Type B pancreatic cell (in vitro differentiated cells): ENCODE data around the gene AGPS. TPM values are rescaled to one million over a fixed set of nuclear protein-coding genes. Genes with fewer than 3 reads are reported as not detected.

Experiments used
- DNase-seq: peaks from one replicate; pipeline ENCODE4 v3.0.0; 2021; ENCODE audit warnings: mixed read lengths; ENCODE audit not compliant: unreplicated experiment; ENCODE audit errors: extremely low spot score
- H3K27ac Mint-ChIP-seq: 2 replicates; pipeline ENCODE4 v1.8.0; 2021; ENCODE audit warnings: mild to moderate bottlenecking, mixed read lengths
- H3K27me3 Mint-ChIP-seq: 2 replicates; pipeline ENCODE4 v1.8.0; 2021; ENCODE audit warnings: mixed read lengths
- H3K36me3 Mint-ChIP-seq: 2 replicates; pipeline ENCODE4 v1.8.0; 2021; ENCODE audit warnings: mixed read lengths
- H3K4me1 Mint-ChIP-seq: one replicate; pipeline ENCODE4 v1.8.0; 2021; ENCODE audit warnings: mixed read lengths; ENCODE audit not compliant: unreplicated experiment
- H3K4me3 Mint-ChIP-seq: 2 replicates; pipeline ENCODE4 v1.8.0; 2021; ENCODE audit warnings: mild to moderate bottlenecking, mixed read lengths
- H3K9me3 Mint-ChIP-seq: 2 replicates; pipeline ENCODE4 v1.8.0; 2021; ENCODE audit warnings: mixed read lengths
- total RNA-seq: library from RNA; stranded (reverse); gene quantifications from 2 replicates; pipeline ENCODE4 v1.2.1, GENCODE V29; 2021; ENCODE audit warnings: low replicate concordance
- TF ChIP-seq, protein P1 (sequence below): fragments of 200-600 bp; sonication (generic); conservative IDR thresholded peaks from 2 replicates; pipeline ENCODE4 v1.5.0; 2021; ENCODE audit warnings: antibody characterized with exemption, mild to moderate bottlenecking

The AGPS gene
- total RNA-seq, 1 donor from 2014 or later, result 52.1 TPM

DNA sequence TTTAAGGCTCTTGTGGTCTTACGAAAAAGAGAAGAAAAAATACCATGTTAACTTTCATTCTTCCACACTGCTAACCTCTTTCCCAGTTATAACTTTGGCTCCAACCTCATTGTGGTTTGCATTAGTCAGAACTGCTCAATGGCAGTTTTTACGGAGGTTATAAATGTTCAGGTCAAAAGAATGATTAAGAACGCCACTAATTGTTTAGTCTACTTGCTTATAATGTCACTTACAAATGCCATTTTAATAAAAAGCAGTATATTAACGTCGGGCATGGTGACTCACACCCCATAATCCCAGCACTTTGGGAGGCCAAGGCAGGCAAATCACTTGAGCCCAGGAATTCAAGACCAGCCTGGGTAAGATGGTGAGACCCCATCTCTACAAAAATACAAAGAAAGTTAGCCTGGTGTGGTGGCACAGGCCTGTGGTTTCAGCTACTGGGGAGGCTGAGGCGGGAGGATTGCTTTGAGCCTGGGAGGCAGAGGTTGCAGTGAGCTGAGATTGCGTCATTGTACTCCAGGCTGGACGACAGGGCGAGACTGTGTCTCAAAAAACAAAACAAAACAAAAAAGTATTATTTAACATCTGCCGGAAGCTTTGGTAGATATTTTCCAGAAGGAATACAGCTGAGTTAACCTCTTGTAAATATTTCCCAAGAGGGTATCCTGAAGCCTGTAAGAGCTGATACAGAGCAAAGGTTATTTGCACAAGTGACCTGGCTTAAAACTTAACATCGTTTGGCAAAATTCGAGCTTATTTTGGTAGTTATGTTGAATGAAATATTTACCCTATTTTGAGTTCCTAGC, 5.1 kb downstream of the AGPS start:
- H3K36me3 Mint-ChIP-seq, result peaks cover 13% of the 10 kb centered on the region
- TF ChIP-seq, protein P1, sequence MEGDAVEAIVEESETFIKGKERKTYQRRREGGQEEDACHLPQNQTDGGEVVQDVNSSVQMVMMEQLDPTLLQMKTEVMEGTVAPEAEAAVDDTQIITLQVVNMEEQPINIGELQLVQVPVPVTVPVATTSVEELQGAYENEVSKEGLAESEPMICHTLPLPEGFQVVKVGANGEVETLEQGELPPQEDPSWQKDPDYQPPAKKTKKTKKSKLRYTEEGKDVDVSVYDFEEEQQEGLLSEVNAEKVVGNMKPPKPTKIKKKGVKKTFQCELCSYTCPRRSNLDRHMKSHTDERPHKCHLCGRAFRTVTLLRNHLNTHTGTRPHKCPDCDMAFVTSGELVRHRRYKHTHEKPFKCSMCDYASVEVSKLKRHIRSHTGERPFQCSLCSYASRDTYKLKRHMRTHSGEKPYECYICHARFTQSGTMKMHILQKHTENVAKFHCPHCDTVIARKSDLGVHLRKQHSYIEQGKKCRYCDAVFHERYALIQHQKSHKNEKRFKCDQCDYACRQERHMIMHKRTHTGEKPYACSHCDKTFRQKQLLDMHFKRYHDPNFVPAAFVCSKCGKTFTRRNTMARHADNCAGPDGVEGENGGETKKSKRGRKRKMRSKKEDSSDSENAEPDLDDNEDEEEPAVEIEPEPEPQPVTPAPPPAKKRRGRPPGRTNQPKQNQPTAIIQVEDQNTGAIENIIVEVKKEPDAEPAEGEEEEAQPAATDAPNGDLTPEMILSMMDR, result no peak
- H3K27ac Mint-ChIP-seq, result no peak overlapping the region
- H3K4me1 Mint-ChIP-seq, result peaks cover 48% of the 10 kb centered on the region
- H3K9me3 Mint-ChIP-seq, result no peaks in the 10 kb centered on the region
- no peak for DNase-seq
- no peaks in the 10 kb centered on the region for H3K27me3 Mint-ChIP-seq
- H3K4me3 Mint-ChIP-seq, result no peak overlapping the region

DNA sequence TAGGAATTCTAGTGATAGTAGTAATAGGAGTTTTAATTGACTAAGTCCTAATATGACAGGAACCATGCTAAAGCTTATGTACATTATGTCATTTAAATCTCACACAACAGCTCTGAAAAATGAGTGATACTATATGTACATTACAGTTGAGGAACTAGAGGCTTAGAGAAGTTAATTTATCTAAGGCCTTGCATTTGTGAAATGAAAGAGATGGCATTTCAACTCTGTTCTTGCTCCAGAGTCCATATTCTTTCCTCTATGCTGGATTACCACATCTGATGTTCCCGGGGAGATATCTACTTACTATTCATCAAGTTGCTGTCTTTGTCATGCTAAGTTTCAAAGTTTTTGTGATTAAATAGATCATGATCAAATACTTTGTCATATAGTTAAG, 5.7 kb downstream of the AGPS start:
- Mint-ChIP-seq H3K36me3 (peaks cover 13% of the 10 kb centered on the region), H3K27me3 (no peaks in the 10 kb centered on the region), H3K4me1 (peaks cover 42% of the 10 kb centered on the region), H3K27ac (no peak overlapping the region), H3K9me3 (no peaks in the 10 kb centered on the region), H3K4me3 (no peak overlapping the region)
- DNase-seq, result no peak
- TF ChIP-seq, protein P1, result no peak

DNA sequence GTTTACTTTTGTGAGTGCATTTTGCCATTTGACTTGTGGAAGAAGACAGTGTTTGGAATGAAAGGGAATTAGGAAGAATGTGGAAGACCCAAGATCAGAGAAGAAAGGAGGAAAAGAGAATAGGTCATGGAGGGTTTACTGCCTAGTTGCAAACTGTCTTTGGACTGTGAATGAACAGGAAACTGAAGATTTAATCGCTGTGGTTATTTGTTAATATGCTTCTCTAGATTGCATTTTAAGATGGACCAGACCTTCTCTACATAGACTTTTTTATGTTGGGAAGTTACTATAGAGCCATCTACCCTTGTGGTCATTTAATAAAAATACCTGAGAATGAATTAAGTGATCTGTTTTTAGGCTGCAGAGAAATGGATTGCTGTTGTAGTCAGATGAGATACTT, 6.2 kb downstream of the AGPS start:
- Mint-ChIP-seq H3K4me3 (no peak overlapping the region), H3K27ac (no peak overlapping the region), H3K27me3 (no peaks in the 10 kb centered on the region), H3K4me1 (peaks cover 39% of the 10 kb centered on the region), H3K9me3 (no peaks in the 10 kb centered on the region), H3K36me3 (peaks cover 13% of the 10 kb centered on the region)
- no peak for DNase-seq
- TF ChIP-seq, protein P1, result no peak

DNA sequence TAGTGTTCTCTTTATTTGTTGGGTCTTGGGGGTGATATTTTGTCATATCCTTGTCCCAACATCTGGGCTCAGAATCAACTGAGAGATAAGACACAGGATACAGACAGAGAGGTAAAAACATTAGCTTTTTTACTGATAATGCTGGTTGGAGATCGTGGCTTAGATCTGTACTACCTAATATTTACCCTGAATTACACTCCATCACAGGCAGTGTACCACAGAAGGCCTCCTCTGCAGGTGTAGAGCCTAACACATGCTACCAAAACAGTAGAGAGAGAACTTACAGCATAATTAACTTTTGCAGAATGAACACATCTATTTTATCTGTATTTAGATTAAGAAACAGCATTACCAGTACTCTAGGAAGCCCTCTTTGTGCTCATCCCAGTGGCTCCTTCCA, 6.8 kb downstream of the AGPS start:
- Mint-ChIP-seq H3K27ac (no peak overlapping the region), H3K36me3 (peaks cover 13% of the 10 kb centered on the region), H3K4me3 (no peak overlapping the region), H3K4me1 (peaks cover 40% of the 10 kb centered on the region), H3K9me3 (no peaks in the 10 kb centered on the region), H3K27me3 (no peaks in the 10 kb centered on the region)
- TF ChIP-seq, protein P1, result no peak
- no peak for DNase-seq

DNA sequence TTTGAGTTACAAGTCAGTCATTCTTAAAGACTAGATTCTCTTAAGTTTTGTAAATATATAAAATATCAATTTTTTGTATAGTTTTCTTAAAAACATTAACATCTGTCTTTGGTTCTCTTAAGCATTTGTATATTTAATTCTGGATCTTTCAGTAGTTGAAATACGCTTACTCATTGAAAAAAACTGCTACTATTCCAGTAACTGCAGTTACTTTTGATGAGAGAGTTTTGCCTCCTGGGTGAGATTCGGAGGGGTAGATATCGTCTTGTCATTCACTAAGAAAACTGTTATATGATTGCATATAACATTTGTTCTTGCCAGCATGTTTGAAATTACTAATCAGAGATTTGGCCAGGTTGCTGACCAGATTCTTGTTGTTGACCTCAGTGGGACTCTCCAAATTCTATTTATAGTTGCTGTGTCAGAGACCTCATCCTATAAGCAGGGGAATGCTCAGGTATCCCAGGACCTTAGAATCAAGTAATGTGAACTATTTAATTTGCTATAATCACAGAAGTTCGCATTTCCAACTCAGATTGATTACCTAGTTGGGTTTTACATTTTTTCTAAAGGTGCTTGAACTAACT, 7.9 kb downstream of the AGPS start:
- Mint-ChIP-seq H3K9me3 (no peaks in the 10 kb centered on the region), H3K27ac (no peak overlapping the region), H3K4me1 (peaks cover 38% of the 10 kb centered on the region), H3K36me3 (peaks cover 9% of the 10 kb centered on the region), H3K27me3 (no peaks in the 10 kb centered on the region), H3K4me3 (no peak overlapping the region)
- no peak for DNase-seq
- TF ChIP-seq, protein P1, result no peak
